ENCODE results near the gene RUNDC1.

GRCh38 chr17:43024407-43025289 lies 44.3 kb downstream of the RUNDC1 start, which contains the start of gene RND2:
- TF ChIP-seq POLR2A (IDR thresholded peaks at IDR 0.05; ENCODE audit: control extremely low read depth in 1 of 2, low read depth in 2 of 2, low read length in 2 of 2) (peak in 1 of 2 experiments; percentile 40; a peak in 1 of 3 replicates), MAX (IDR thresholded peaks at IDR 0.05) (peak; percentile 59; the same call in 1 of the 2 replicates), EP300 (IDR thresholded peaks at IDR 0.05; ENCODE audit: borderline replicate concordance in 1 of 2, low read depth in 2 of 2, low read length in 2 of 2) (0 out of 3 replicates have a peak, but pooled peaks of 1 of the 2 experiments have one; percentile 53), CBX5 (IDR thresholded peaks at IDR 0.05; ENCODE audit: low read depth, low read length) (no peak), CTCF (IDR thresholded peaks at IDR 0.05; ENCODE audit: control extremely low read depth in 1 of 3, insufficient read depth in 1 of 3, low read depth in 1 of 3, low read length in 3 of 3) (peak; percentile 68 to 91 (median 89)), RAD21 (IDR thresholded peaks at IDR 0.05 in 1 of 2, conservative IDR thresholded peaks at IDR 0.05 in 1 of 2; ENCODE audit: low read depth in 2 of 2, low read length in 2 of 2) (peak; percentile 93 to 94), KDM5A (IDR thresholded peaks at IDR 0.05; ENCODE audit: low read length) (no peak), BRCA1 (IDR thresholded peaks at IDR 0.05; ENCODE audit: low read depth, low read length) (no peak), YY1 (IDR thresholded peaks at IDR 0.05; ENCODE audit: low read depth, low read length) (no peak), TEAD4 (IDR thresholded peaks at IDR 0.05; ENCODE audit: low read depth, low read length) (no peak), POLR2AphosphoS5 (IDR thresholded peaks at IDR 0.05; ENCODE audit: low read depth, low read length) (no peak), CHD2 (IDR thresholded peaks at IDR 0.05; ENCODE audit: low read length) (no peak)
